ENCODE measurements around the gene TRIM59. TPM values are rescaled to one million over a fixed set of nuclear protein-coding genes. Genes with fewer than 3 reads are reported as not detected.

Gene TRIM59
- total and polyA plus RNA-seq, 10 of the 15 experiments (the other 5 are each of a cell fraction or from before 2014, with no cell fraction given): 14.4 to 105 (median 33.3) TPM

- ATAC-seq (no peak), DNase-seq (ENCODE audit: low read depth, low spot score) (no peak), FAIRE-seq (no peak)
- no TSS peak for BruUV-seq (replicated peaks)
- Histone ChIP-seq H3K9me3 (replicated peaks; ENCODE audit: control insufficient read depth, insufficient read depth, low read length) (no peaks in the 10 kb centered on the region; the same call in 1 of the 3 replicates), H3K27ac (ENCODE audit: control insufficient read depth, insufficient read depth) (no peak overlapping the region), H3K4me2 (ENCODE audit: control insufficient read depth, insufficient read depth) (no peak overlapping the region), H2AFZ (ENCODE audit: control insufficient read depth, low read depth, low read length) (no peak overlapping the region), H3K4me1 (ENCODE audit: control insufficient read depth, insufficient read depth, low read length) (peaks cover 6% of the 10 kb centered on the region), H3K4me3 (no peak overlapping the region), H3K27me3 (replicated peaks in 1 of 2; ENCODE audit: control insufficient read depth in 2 of 2, insufficient read depth in 2 of 2, low read length in 1 of 2) (no peaks in the 10 kb centered on the region), H4K20me1 (ENCODE audit: control insufficient read depth, insufficient read depth) (no peaks in the 10 kb centered on the region), H3K36me3 (ENCODE audit: control insufficient read depth in 2 of 2, insufficient read depth in 2 of 2, low read length in 1 of 2) (peaks cover 0 to 2% of the 10 kb centered on the region in 2 experiments; a peak in 1 of 4 replicates), H3K9ac (ENCODE audit: control insufficient read depth, insufficient read depth, low read length) (no peak overlapping the region), H3K79me2 (ENCODE audit: control insufficient read depth, insufficient read depth, low read length) (peaks cover 36% of the 10 kb centered on the region)
- WGBS (ENCODE audit: insufficient coverage, insufficient replicate concordance, low lambda C conversion rate, missing lambda C conversion rate): 58% methylated on average over 4 of the region's 4 CpGs
- in situ Hi-C loops (cut with MboI) (no loop called here), intact Hi-C loops (cut with micrococcal nuclease; ENCODE audit: unreplicated experiment) (no loop called here)
- ChIA-PET SMC1A (ENCODE audit: uncharacterized antibody, unreplicated experiment) (interaction anchor here (1.3 to 7.7 kb wide), 2 partner anchors 34 to 40 kb away, joined by 6 to 73 read pairs; no protein-coding TSS in a partner anchor), POLR2A (interaction anchor here (0.6 to 1.6 kb wide), 4 partner anchors 11 to 486 kb away, joined by 3 to 5 read pairs (median 3); partner anchors contain the start of gene SMC4), CTCF (interaction anchor here (0.9 to 2.8 kb wide), 5 partner anchors 12 to 50 kb away, joined by 3 to 9 read pairs (median 5); no protein-coding TSS in a partner anchor), RAD21 (ENCODE audit: unreplicated experiment) (interaction anchor here (0.6 to 1.6 kb wide), 5 partner anchors 8 to 418 kb away, joined by 3 to 5 read pairs (median 3); no protein-coding TSS in a partner anchor)
- no peak for TF ChIP-seq LARP7 (IDR thresholded peaks at IDR 0.05)
- no peak for TF ChIP-seq ZZZ3 (IDR thresholded peaks at IDR 0.05; ENCODE audit: control insufficient read depth, insufficient read length, low read depth)
- no peak for TF ChIP-seq RUNX3 (IDR thresholded peaks at IDR 0.05; ENCODE audit: low read length)
- no peak for TF ChIP-seq ZNF622 (IDR thresholded peaks at IDR 0.05)
- TF ChIP-seq E2F8 (IDR thresholded peaks at IDR 0.05; ENCODE audit: low read depth, partially characterized antibody): no peak
- TF ChIP-seq NRF1 (conservative IDR thresholded peaks at IDR 0.05; ENCODE audit: low read depth, low read length): no peak
- TF ChIP-seq NKRF (conservative IDR thresholded peaks at IDR 0.05): no peak
- no peak for TF ChIP-seq ZBTB40 (IDR thresholded peaks at IDR 0.05; ENCODE audit: borderline replicate concordance)
- TF ChIP-seq RBBP5 (conservative IDR thresholded peaks at IDR 0.05): no peak
- no peak for TF ChIP-seq RFX5 (IDR thresholded peaks at IDR 0.05; ENCODE audit: low read depth, low read length)
- TF ChIP-seq IRF3 (IDR thresholded peaks at IDR 0.05): no peak
- TF ChIP-seq CTCF (IDR thresholded peaks at IDR 0.05 in 2 of 3, conservative IDR thresholded peaks at IDR 0.05 in 1 of 3; ENCODE audit: control insufficient read depth in 2 of 3, extremely low read depth in 1 of 3, insufficient read depth in 1 of 3, low read depth in 3 of 3, low read length in 3 of 3): no peak
Observed at GRCh38 chr3:160451602-160452001, 2.0 kb upstream of the TRIM59 start.
